ENCODE measurements around the gene PROCA1.
"Not testable (repeated sequence)": the region's sequence is repeated elsewhere in the genome, so short reads cannot be mapped to it uniquely, and the experiment has no call there.

Gene PROCA1

GRCh38 chr17:28744104-28744971 is 32.6 kb upstream of the PROCA1 start:
- peak; percentile 69 for DNase-seq

- DNase-seq, result peak; percentile 88
Observed at GRCh38 chr17:28743243-28744103, 31.8 kb upstream of the PROCA1 start, which contains the start of gene TRAF4. TRAF4 (plus strand) TSS chr17:28744011; CDS start chr17:28744113, 102 bp downstream.

- no peak for DNase-seq
Observed at GRCh38 chr17:28741358-28742349, 30.0 kb upstream of the PROCA1 start.

GRCh38 chr17:28740406-28741357 is 29.0 kb upstream of the PROCA1 start:
- DNase-seq, result no peak

GRCh38 chr17:28738680-28739384 is 27.1 kb upstream of the PROCA1 start:
- DNase-seq, result no peak

- no peak for DNase-seq
Observed at GRCh38 chr17:28737770-28738679, 26.3 kb upstream of the PROCA1 start.

GRCh38 chr17:28737316-28737715 is 25.6 kb upstream of the PROCA1 start:
- no peak for DNase-seq

GRCh38 chr17:28735913-28736769 is 24.5 kb upstream of the PROCA1 start:
- DNase-seq, result not testable (repeated sequence)

GRCh38 chr17:28735242-28735722 is 23.6 kb upstream of the PROCA1 start:
- no peak for DNase-seq

- no peak for DNase-seq
Observed at GRCh38 chr17:28734712-28735241, 23.1 kb upstream of the PROCA1 start.

- no peak for DNase-seq
Observed at GRCh38 chr17:28733346-28733745, 21.7 kb upstream of the PROCA1 start.

GRCh38 chr17:28729950-28730330 is 18.3 kb upstream of the PROCA1 start:
- no peak for DNase-seq

- peak; percentile 95 for DNase-seq
Observed at GRCh38 chr17:28728364-28729200, 16.9 kb upstream of the PROCA1 start, which contains the start of gene NEK8. NEK8 (plus strand) TSS chr17:28728788; CDS start chr17:28728814, 26 bp downstream.

GRCh38 chr17:28726627-28727491 is 15.2 kb upstream of the PROCA1 start:
- peak; percentile 94 for DNase-seq

GRCh38 chr17:28726226-28726626 is 14.5 kb upstream of the PROCA1 start, which contains the start of gene TLCD1:
TLCD1 (minus strand) TSS chr17:28726233; CDS start chr17:28726097, 136 bp downstream.
- peak; percentile 79 for DNase-seq
